GM12878 (cell line): Measurements from ENCODE around the gene TFR2. TPM values are rescaled to one million over a fixed set of nuclear protein-coding genes. Genes with fewer than 3 reads are reported as not detected.

Experiments
- ATAC-seq: fragments of 200-7000 bp; cut with Tn5 transposase; 3 replicates; pipeline ENCODE4 v1.9.1; 2020; ENCODE audit warnings: mild to moderate bottlenecking, moderate library complexity
- BruUV-seq: library from RNA; stranded (reverse); fragments of 400-500 nt; replicated peaks from 2 replicates; lab custom pipeline; 2021; lab: Mats Ljungman, UMichigan
- CTCF ChIA-PET: fragments of 300-600 bp; sonication (Branson Sonifier 250); formaldehyde crosslinking; extraction: SDS; loops from one replicate; lab custom pipeline; 2021; ENCODE audit warnings: inconsistent platforms; lab: Yijun Ruan, JAX
- POLR2A ChIA-PET: fragments of 350-600 bp; formaldehyde crosslinking; extraction: SDS; loops from one replicate; lab custom pipeline; 2021; ENCODE audit warnings: inconsistent platforms; lab: Charles Lee
- RAD21 ChIA-PET: fragments of 300-600 bp; sonication (Branson Sonifier 250); formaldehyde crosslinking; loops from one replicate; lab custom pipeline; 2023; ENCODE audit warnings: antibody characterized with exemption; ENCODE audit not compliant: unreplicated experiment; lab: Charles Lee
- SMC1A ChIA-PET: fragments of 300-600 bp; sonication (Branson Sonifier 250); formaldehyde crosslinking; loops from one replicate; lab custom pipeline; 2023; ENCODE audit not compliant: unreplicated experiment, uncharacterized antibody; lab: Charles Lee
- DNase-seq: peaks from one replicate; pipeline ENCODE4 v3.0.0-alpha.2; 2011; ENCODE audit warnings: low read depth, low spot score
- FAIRE-seq: peaks from 3 replicates; lab custom pipeline; 2011; peaks lifted over from hg19 to GRCh38; lab: Jason Lieb, UNC
- H2AFZ ChIP-seq: 2 replicates; pipeline ENCODE4 v1.6.0; 2011; ENCODE audit warnings: low read depth, low read length, control low read depth; ENCODE audit not compliant: control insufficient read depth
- H3K27ac ChIP-seq: 2 replicates; pipeline ENCODE4 v1.5.1; 2011; ENCODE audit warnings: control low read depth; ENCODE audit not compliant: control insufficient read depth, insufficient read depth
- H3K27me3 ChIP-seq, 2 experiments: replicated peaks in 1 of 2; 2 replicates each; pipeline versions ENCODE4 v1.6.0 to v1.6.1; 2011; ENCODE audit warnings: low read length in 1 of 2; ENCODE audit not compliant: control insufficient read depth in 2 of 2, insufficient read depth in 2 of 2
- H3K36me3 ChIP-seq, 2 experiments: 2 replicates each; pipeline ENCODE4 v1.5.1; 2011; ENCODE audit warnings: low read length in 1 of 2; ENCODE audit not compliant: control insufficient read depth in 2 of 2, insufficient read depth in 2 of 2
- H3K4me1 ChIP-seq: 2 replicates; pipeline ENCODE4 v1.6.1; 2011; ENCODE audit warnings: mild to moderate bottlenecking, low read length, moderate library complexity, mixed read lengths; ENCODE audit not compliant: control insufficient read depth, insufficient read depth
- H3K4me2 ChIP-seq: 2 replicates; pipeline ENCODE4 v1.6.0; 2011; ENCODE audit warnings: control low read depth; ENCODE audit not compliant: control insufficient read depth, insufficient read depth
- H3K4me3 ChIP-seq: fragments of 200-600 bp; sonication (generic); 2 replicates; pipeline ENCODE4 v1.5.1; 2016
- H3K79me2 ChIP-seq: 2 replicates; pipeline ENCODE4 v1.6.0; 2011; ENCODE audit warnings: low read length; ENCODE audit not compliant: control insufficient read depth, insufficient read depth
- H3K9ac ChIP-seq: 2 replicates; pipeline ENCODE4 v1.8.0; 2011; ENCODE audit warnings: low read length, control low read depth, mixed read lengths; ENCODE audit not compliant: control insufficient read depth, insufficient read depth
- H3K9me3 ChIP-seq: replicated peaks from 3 replicates; pipeline ENCODE4 v1.5.1; 2011; ENCODE audit warnings: mild to moderate bottlenecking, low read length; ENCODE audit not compliant: control insufficient read depth, insufficient read depth
- H4K20me1 ChIP-seq: 2 replicates; pipeline ENCODE4 v1.6.0; 2011; ENCODE audit not compliant: control insufficient read depth, insufficient read depth
- ASH2L ChIP-seq: fragments of 300-600, 200-600 bp; sonication (generic); IDR thresholded peaks from 2 replicates; pipeline ENCODE4 v1.6.1; 2017; ENCODE audit warnings: low read depth, mild to moderate bottlenecking, borderline replicate concordance
- BRCA1 ChIP-seq: IDR thresholded peaks from 2 replicates; pipeline ENCODE4 v1.6.1; 2011; ENCODE audit warnings: low read depth, low read length, improper control_type of control experiment
- CBFB ChIP-seq: IDR thresholded peaks from 2 replicates; pipeline ENCODE4 v1.6.1; 2016; ENCODE audit warnings: antibody characterized with exemption, low read depth
- CBX5 ChIP-seq: sonication (generic); IDR thresholded peaks from 2 replicates; pipeline ENCODE4 v1.6.1; 2016; ENCODE audit warnings: low read depth, moderate library complexity, mild to moderate bottlenecking, inconsistent platforms
- CREM ChIP-seq: IDR thresholded peaks from 2 replicates; pipeline ENCODE4 v1.6.1; 2014; ENCODE audit warnings: antibody characterized with exemption, low read depth
- FOS ChIP-seq: IDR thresholded peaks from 3 replicates; pipeline ENCODE4 v1.6.1; 2011; ENCODE audit warnings: borderline replicate concordance; ENCODE audit not compliant: insufficient read length; ENCODE audit errors: extremely low read depth
- HCFC1 ChIP-seq: fragments of 150-350 bp; IDR thresholded peaks from 2 replicates; pipeline ENCODE4 v1.6.1; 2014; ENCODE audit warnings: low read length
- HDAC2 ChIP-seq: fragments of 200-600 bp; sonication (generic); IDR thresholded peaks from 2 replicates; pipeline ENCODE4 v1.6.1; 2017
- IRF5 ChIP-seq: fragments of 450-650 bp; IDR thresholded peaks from 2 replicates; pipeline ENCODE4 v1.6.1; 2017; ENCODE audit warnings: borderline replicate concordance
- PAX8 ChIP-seq: fragments of 450-650 bp; IDR thresholded peaks from 2 replicates; pipeline ENCODE4 v1.6.1; 2017; ENCODE audit warnings: mild to moderate bottlenecking, moderate library complexity
- RUNX3 ChIP-seq: IDR thresholded peaks from 2 replicates; pipeline ENCODE4 v1.6.1; 2012; ENCODE audit warnings: low read length, inconsistent platforms
- SMAD1 ChIP-seq: fragments of 450-650 bp; IDR thresholded peaks from 2 replicates; pipeline ENCODE4 v1.6.1; 2018; ENCODE audit warnings: mild to moderate bottlenecking, low read depth; ENCODE audit not compliant: partially characterized antibody
- ZBTB4 ChIP-seq: fragments of 450-650 bp; formaldehyde crosslinking; IDR thresholded peaks from 2 replicates; pipeline ENCODE4 v1.4.0; 2022; ENCODE audit warnings: mild to moderate bottlenecking, moderate library complexity
- WGBS: methylation state at CpG from one replicate; pipeline ENCODE4 v1.1.6; 2016; ENCODE audit warnings: low lambda C conversion rate; ENCODE audit not compliant: insufficient replicate concordance, insufficient coverage; ENCODE audit errors: missing lambda C conversion rate; 5-methylcytosine and 5-hydroxymethylcytosine counted together
- in situ Hi-C: fragments of 300-500 bp; cut with MboI; formaldehyde crosslinking; loops from 9 replicates; pipeline ENCODE4 v1.14.3; 2018; ENCODE audit warnings: mixed read lengths
- intact Hi-C: fragments of 100-400 bp; cut with micrococcal nuclease; formaldehyde crosslinking; loops from one replicate; pipeline ENCODE4 v1.14.2; 2022; ENCODE audit not compliant: unreplicated experiment
- polyA plus RNA-seq, 11 experiments: library from polyadenylated mRNA; depleted of rRNA in 4 of 11; unstranded in 6 of 11; stranded (reverse) in 5 of 11; fragments of >200 nt; fragmentation: Nextera tagmentation in 4 of 11; fragmentation: Illumina TruSeq in 1 of 11; extraction: Ambion mirVana in 4 of 11; extraction: Trizol in 1 of 11; gene quantifications; 1 replicate in 1 of 11; 2 replicates in 10 of 11; pipeline versions ENCODE4 v1.2.1 to v1.2.3, GENCODE V29; 2011 to 2016; ENCODE audit warnings: inconsistent platforms in 2 of 11, missing spikeins in 2 of 11, low read depth in 1 of 11
- total RNA-seq, 4 experiments: library from RNA; depleted of rRNA in 3 of 4; stranded (reverse); fragments of >200 nt in 3 of 4; fragmentation: Illumina TruSeq in 1 of 4; extraction: Trizol in 1 of 4; gene quantifications; 2 replicates each; pipeline versions ENCODE4 v1.2.1 to v1.2.3, GENCODE V29; 2013 to 2021
- TF ChIP-seq, protein P1 (sequence below): fragments of 450-650 bp; formaldehyde crosslinking; IDR thresholded peaks from 2 replicates; pipeline ENCODE4 v1.4.0; 2020; ENCODE audit warnings: mild to moderate bottlenecking, moderate library complexity

Gene TFR2
- total and polyA plus RNA-seq, 10 of the 15 experiments (the other 5 are each of a cell fraction or from before 2014, with no cell fraction given) = 0.30 to 7.2 (median 1.8) TPM

- no peak for TF ChIP-seq IRF5
- no peak for TF ChIP-seq SMAD1
- TF ChIP-seq, protein P1, sequence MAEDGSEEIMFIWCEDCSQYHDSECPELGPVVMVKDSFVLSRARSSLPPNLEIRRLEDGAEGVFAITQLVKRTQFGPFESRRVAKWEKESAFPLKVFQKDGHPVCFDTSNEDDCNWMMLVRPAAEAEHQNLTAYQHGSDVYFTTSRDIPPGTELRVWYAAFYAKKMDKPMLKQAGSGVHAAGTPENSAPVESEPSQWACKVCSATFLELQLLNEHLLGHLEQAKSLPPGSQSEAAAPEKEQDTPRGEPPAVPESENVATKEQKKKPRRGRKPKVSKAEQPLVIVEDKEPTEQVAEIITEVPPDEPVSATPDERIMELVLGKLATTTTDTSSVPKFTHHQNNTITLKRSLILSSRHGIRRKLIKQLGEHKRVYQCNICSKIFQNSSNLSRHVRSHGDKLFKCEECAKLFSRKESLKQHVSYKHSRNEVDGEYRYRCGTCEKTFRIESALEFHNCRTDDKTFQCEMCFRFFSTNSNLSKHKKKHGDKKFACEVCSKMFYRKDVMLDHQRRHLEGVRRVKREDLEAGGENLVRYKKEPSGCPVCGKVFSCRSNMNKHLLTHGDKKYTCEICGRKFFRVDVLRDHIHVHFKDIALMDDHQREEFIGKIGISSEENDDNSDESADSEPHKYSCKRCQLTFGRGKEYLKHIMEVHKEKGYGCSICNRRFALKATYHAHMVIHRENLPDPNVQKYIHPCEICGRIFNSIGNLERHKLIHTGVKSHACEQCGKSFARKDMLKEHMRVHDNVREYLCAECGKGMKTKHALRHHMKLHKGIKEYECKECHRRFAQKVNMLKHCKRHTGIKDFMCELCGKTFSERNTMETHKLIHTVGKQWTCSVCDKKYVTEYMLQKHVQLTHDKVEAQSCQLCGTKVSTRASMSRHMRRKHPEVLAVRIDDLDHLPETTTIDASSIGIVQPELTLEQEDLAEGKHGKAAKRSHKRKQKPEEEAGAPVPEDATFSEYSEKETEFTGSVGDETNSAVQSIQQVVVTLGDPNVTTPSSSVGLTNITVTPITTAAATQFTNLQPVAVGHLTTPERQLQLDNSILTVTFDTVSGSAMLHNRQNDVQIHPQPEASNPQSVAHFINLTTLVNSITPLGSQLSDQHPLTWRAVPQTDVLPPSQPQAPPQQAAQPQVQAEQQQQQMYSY (CRISPR knock-in tag) = no peak
- no peak for TF ChIP-seq PAX8
- TF ChIP-seq FOS = no peak
- no peak for TF ChIP-seq BRCA1
These were observed 45.0 kb upstream of the TFR2 start (continued) for GRCh38 chr7:100686201-100686821.

DNA sequence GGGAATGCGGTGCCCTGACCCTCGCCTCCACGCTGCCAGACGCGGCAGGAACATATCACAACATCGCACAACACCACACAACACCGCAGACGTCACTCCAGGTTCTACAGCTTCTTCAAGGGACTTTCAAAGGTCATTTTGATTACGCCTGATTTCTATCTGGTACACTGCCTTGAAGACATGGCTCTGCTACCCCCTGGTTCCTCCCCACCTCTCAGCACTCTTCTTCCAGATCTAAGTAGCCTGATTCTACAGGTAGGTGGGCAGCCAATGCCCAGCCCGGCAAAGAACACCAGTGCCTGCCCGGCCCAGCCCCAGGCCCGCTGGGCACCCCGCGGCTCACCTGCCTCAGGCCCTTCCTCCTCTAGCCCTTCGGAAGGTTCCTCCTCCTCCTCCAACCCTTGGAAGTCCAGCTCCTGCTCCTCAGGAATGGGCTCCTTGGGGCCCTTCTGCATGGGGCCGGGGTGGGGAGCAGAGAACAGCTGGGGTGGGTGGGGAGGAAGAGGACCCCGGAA lies 44.3 kb upstream of the TFR2 start:
- Histone ChIP-seq H3K79me2 (peaks cover 21% of the 10 kb centered on the region), H3K27me3 (no peaks in the 10 kb centered on the region), H3K9ac (no peak overlapping the region), H3K4me3 (no peak overlapping the region), H3K36me3 (peaks cover 0 to 45% of the 10 kb centered on the region in 2 experiments; a peak in 3 of 4 replicates), H3K4me1 (peaks cover 10% of the 10 kb centered on the region), H3K9me3 (no peaks in the 10 kb centered on the region), H2AFZ (no peak overlapping the region), H3K27ac (no peak overlapping the region), H3K4me2 (no peak overlapping the region), H4K20me1 (no peaks in the 10 kb centered on the region)
- CTCF ChIA-PET = interaction anchor here (1.2 kb wide), 1 partner anchor 20 kb away, joined by 4 read pairs; the partner anchor contains the start of gene POP7
- intact Hi-C loops = no loop called here
- SMC1A ChIA-PET = no interaction called here
- no TSS peak for BruUV-seq
- 85% methylated on average over 16 of the region's 17 CpGs for WGBS
- in situ Hi-C loops = loop anchor here (25.0 kb wide), 1 partner anchor 223 kb away; the partner anchor contains the start of gene SPACDR
- no peak for TF ChIP-seq CREM
- no peak for TF ChIP-seq HCFC1
- no peak for TF ChIP-seq HDAC2
- TF ChIP-seq CBFB = no peak
- TF ChIP-seq ASH2L = no peak
- TF ChIP-seq CBX5 = no peak
- TF ChIP-seq RUNX3 = no peak
- no peak for TF ChIP-seq ZBTB4
- POLR2A ChIA-PET = no interaction called here
- no peak for ATAC-seq
- no peak for FAIRE-seq
- DNase-seq = no peak
- RAD21 ChIA-PET = no interaction called here
